Osteocyte (in vitro differentiated cells): ENCODE data around the gene PARD3B. TPM values are rescaled to one million over a fixed set of nuclear protein-coding genes. Genes with fewer than 3 reads are reported as not detected.

Experiments
- DNase-seq: peaks from one replicate; pipeline ENCODE4 v3.0.0; 2021; ENCODE audit warnings: mixed read lengths; ENCODE audit not compliant: unreplicated experiment; ENCODE audit errors: extremely low spot score
- H3K27ac Mint-ChIP-seq: one replicate; pipeline ENCODE4 v1.8.0; 2021; ENCODE audit warnings: mild to moderate bottlenecking, mixed read lengths; ENCODE audit not compliant: unreplicated experiment
- H3K27me3 Mint-ChIP-seq: one replicate; pipeline ENCODE4 v1.8.0; 2021; ENCODE audit warnings: mixed read lengths; ENCODE audit not compliant: unreplicated experiment
- H3K36me3 Mint-ChIP-seq: one replicate; pipeline ENCODE4 v1.8.0; 2021; ENCODE audit warnings: mixed read lengths; ENCODE audit not compliant: unreplicated experiment
- H3K4me1 Mint-ChIP-seq: one replicate; pipeline ENCODE4 v1.8.0; 2021; ENCODE audit warnings: mixed read lengths; ENCODE audit not compliant: unreplicated experiment
- H3K4me3 Mint-ChIP-seq: one replicate; pipeline ENCODE4 v1.8.0; 2021; ENCODE audit warnings: mild to moderate bottlenecking, moderate library complexity, mixed read lengths; ENCODE audit not compliant: unreplicated experiment
- H3K9me3 Mint-ChIP-seq: one replicate; pipeline ENCODE4 v1.8.0; 2021; ENCODE audit warnings: mixed read lengths; ENCODE audit not compliant: unreplicated experiment
- total RNA-seq: library from RNA; stranded (reverse); gene quantifications from 2 replicates; pipeline ENCODE4 v1.2.1, GENCODE V29; 2021
- TF ChIP-seq, protein P1 (sequence below): fragments of 200-600 bp; sonication (generic); IDR thresholded peaks from 2 replicates; pipeline ENCODE4 v1.5.0; 2021; ENCODE audit warnings: antibody characterized with exemption, mild to moderate bottlenecking, moderate library complexity

The PARD3B gene
- total RNA-seq, 1 donor from 2014 or later: 26.7 TPM

DNA sequence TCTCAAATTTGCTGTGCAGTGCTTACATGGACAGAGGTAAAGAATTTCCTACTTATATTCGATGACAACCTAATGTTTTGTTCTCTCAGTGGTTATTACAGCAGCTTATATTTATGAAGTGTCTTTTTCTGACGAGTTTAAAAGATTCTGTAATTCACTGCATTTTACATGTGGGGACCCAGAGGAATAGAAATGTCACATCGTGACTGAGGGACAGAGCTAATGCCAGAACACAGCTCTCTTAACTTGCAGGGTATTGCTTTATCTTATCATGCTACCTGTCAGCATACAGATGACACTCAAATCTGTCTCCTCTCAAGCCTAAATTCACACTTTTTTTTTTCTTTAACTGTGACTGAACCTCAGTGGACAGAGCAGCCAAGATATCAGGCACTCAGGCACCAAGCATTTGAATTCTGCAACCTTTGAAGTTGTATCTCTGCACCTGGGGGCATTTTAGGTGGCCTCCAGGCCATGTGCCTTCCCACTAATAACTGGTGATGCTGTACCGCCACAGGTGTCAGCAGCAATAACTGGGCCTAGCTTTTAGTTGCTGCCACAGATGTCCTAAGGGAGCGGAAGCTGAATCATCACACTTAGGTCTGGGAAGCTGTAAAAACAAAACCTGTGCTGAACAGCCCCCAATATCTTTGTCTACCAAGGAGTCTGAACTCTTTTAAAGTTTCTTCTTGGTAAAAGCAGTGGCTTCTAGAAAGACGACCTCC is 821.2 kb downstream of the PARD3B start:
- no peak for DNase-seq

DNA sequence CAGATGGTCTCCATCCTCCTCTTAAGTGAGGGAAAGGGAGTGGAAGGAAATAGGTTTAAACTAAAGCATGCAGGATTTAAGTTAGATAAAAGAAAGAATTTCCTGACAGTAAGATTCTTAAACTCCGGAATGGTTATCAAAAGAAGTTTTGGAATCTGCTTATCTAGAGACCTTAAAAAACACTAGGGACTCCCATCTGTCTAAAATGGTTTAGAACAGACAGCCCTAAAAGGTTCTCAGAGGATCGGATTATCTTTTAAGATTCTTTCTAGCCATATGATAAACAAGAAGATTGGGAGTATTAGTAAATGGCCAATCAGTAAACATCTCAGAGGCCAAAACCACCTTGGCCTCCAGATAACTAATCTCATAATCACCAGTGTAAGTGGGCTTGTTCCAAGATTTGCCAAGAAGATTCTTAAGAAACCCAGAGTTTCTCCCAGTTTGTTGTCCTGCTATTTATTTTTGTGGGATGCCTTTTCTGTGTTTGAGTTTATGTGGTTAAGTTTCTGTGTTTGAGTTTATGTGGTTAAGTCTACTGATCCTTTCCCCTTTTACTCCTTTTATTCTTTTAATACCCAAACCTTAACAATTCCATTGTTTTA is 822.2 kb downstream of the PARD3B start:
- no peaks in the 10 kb centered on the region for H3K36me3 Mint-ChIP-seq
- H3K27ac Mint-ChIP-seq: no peak overlapping the region
- no peaks in the 10 kb centered on the region for H3K27me3 Mint-ChIP-seq
- no peak overlapping the region for H3K4me3 Mint-ChIP-seq
- no peak for DNase-seq
- peaks cover 6% of the 10 kb centered on the region for H3K9me3 Mint-ChIP-seq
- H3K4me1 Mint-ChIP-seq: peaks cover 22% of the 10 kb centered on the region
- TF ChIP-seq, protein P1, sequence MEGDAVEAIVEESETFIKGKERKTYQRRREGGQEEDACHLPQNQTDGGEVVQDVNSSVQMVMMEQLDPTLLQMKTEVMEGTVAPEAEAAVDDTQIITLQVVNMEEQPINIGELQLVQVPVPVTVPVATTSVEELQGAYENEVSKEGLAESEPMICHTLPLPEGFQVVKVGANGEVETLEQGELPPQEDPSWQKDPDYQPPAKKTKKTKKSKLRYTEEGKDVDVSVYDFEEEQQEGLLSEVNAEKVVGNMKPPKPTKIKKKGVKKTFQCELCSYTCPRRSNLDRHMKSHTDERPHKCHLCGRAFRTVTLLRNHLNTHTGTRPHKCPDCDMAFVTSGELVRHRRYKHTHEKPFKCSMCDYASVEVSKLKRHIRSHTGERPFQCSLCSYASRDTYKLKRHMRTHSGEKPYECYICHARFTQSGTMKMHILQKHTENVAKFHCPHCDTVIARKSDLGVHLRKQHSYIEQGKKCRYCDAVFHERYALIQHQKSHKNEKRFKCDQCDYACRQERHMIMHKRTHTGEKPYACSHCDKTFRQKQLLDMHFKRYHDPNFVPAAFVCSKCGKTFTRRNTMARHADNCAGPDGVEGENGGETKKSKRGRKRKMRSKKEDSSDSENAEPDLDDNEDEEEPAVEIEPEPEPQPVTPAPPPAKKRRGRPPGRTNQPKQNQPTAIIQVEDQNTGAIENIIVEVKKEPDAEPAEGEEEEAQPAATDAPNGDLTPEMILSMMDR: no peak

More for the DNA sequence above, 821.2 kb downstream of the PARD3B start:
- TF ChIP-seq, protein P1: no peak
- Mint-ChIP-seq H3K4me1 (peaks cover 23% of the 10 kb centered on the region), H3K27me3 (no peaks in the 10 kb centered on the region), H3K4me3 (no peak overlapping the region), H3K9me3 (peaks cover 6% of the 10 kb centered on the region), H3K27ac (no peak overlapping the region), H3K36me3 (no peaks in the 10 kb centered on the region)

DNA sequence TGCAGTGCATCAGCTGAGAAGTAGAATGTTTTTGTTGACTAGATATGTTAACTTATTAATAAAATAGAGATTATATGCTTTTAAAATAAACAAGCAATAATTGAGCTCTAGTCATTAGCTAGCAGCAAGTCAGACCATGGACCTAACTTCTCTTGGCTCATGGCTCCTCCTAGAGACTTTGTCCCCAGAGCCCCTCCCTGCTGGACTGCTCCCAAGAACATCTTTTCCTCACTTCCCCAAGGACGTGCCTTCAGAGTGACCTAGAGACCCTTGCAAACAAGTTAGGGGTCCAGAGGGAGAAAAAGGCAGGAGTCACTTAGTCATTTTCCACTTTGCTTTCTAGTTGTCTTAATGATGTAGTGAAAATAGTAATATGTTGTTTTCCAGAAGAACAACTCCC is 824.5 kb downstream of the PARD3B start:
- Mint-ChIP-seq H3K27me3 (no peaks in the 10 kb centered on the region), H3K27ac (no peak overlapping the region), H3K4me1 (peaks cover 13% of the 10 kb centered on the region), H3K9me3 (peaks cover 6% of the 10 kb centered on the region), H3K36me3 (no peaks in the 10 kb centered on the region), H3K4me3 (no peak overlapping the region)
- DNase-seq: no peak
- TF ChIP-seq, protein P1: no peak

DNA sequence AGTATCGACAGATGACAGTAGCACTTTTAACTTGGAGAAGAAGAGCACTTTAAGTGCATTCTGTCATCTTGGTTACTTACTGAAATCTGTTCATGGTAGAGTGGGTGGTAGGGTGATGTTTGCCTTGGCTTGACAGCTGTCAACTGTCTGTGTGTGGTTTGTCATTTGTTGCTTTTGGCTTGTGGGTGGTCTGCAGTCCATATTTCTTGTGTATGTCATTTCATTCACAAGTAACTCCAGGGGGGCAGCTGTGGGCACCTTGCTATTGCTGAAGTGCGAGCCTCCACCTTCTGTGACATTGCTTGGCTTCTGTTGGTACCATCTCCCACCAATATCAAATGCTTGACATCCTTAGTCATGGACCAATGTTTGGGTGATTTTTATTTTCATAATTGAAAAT is 825.5 kb downstream of the PARD3B start:
- Mint-ChIP-seq H3K27me3 (no peaks in the 10 kb centered on the region), H3K4me3 (no peak overlapping the region), H3K9me3 (peaks cover 6% of the 10 kb centered on the region), H3K36me3 (no peaks in the 10 kb centered on the region), H3K4me1 (peaks cover 20% of the 10 kb centered on the region), H3K27ac (no peak overlapping the region)
- DNase-seq: no peak
- TF ChIP-seq, protein P1: no peak

DNA sequence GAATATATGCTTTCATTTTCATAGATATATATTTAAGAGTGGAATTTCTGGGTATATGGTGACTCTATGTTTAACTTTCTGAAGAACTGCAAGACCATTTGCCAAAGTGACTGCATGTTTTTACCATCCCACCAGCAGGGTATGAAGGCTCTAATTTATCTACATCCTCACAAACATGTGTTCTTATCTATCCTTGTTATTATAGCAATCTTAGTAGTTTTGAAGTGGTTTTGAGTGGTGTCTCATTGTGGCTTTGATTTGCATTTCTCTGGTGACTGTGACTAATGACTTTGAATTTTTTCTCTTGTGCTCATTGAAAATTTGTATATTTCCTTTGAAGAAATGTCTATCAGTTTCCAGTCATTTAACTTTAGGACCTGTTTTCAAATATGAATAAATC is 826.9 kb downstream of the PARD3B start:
- Mint-ChIP-seq H3K27ac (no peak overlapping the region), H3K4me3 (no peak overlapping the region), H3K27me3 (no peaks in the 10 kb centered on the region), H3K36me3 (no peaks in the 10 kb centered on the region), H3K4me1 (peaks cover 13% of the 10 kb centered on the region), H3K9me3 (peaks cover 6% of the 10 kb centered on the region)
- no peak for DNase-seq
- TF ChIP-seq, protein P1: no peak
